ENCODE data around the gene NOL8.

- no peak for TF ChIP-seq POLR2A (IDR thresholded peaks at IDR 0.05)
- no peak for TF ChIP-seq CTCF (IDR thresholded peaks at IDR 0.05)
Observed at GRCh38 chr9:92270511-92270910, 54.6 kb downstream of the NOL8 start.
